HepG2 (cell line): ENCODE data around the gene MT1M. TPM values are rescaled to one million over a fixed set of nuclear protein-coding genes. Genes with fewer than 3 reads are reported as not detected.

Experiments
- CAMTA2 ChIP-seq: sonication (generic); formaldehyde crosslinking; IDR thresholded peaks from 2 replicates; pipeline ENCODE4 v1.4.0; 2020; ENCODE audit warnings: mild to moderate bottlenecking, missing genetic modification reagents, borderline replicate concordance
- CREM ChIP-seq, 2 experiments: sonication (generic) in 1 of 2; formaldehyde crosslinking in 1 of 2; IDR thresholded peaks; 2 replicates each; pipeline versions ENCODE4 v1.4.0 to v1.6.1; 2016 to 2020; ENCODE audit warnings: antibody characterized with exemption in 1 of 2, mild to moderate bottlenecking in 1 of 2, missing genetic modification reagents in 1 of 2
- FOSL1 ChIP-seq: sonication (generic); formaldehyde crosslinking; IDR thresholded peaks from 2 replicates; pipeline ENCODE4 v1.9.0; 2021; ENCODE audit warnings: missing genetic modification reagents, borderline replicate concordance
- FOXA1 ChIP-seq, 2 experiments: fragments of 450-650 bp in 1 of 2; sonication (generic) in 1 of 2; formaldehyde crosslinking in 1 of 2; IDR thresholded peaks; 2 replicates each; pipeline versions ENCODE4 v1.4.0 to v1.6.1; 2016 to 2020; ENCODE audit warnings: missing genetic modification reagents in 1 of 2
- FOXP1 ChIP-seq, 2 experiments: fragments of 450-650 bp in 1 of 2; IDR thresholded peaks; 2 replicates each; pipeline ENCODE4 v1.6.1; 2017 to 2018; ENCODE audit warnings: antibody characterized with exemption in 1 of 2
- HCFC1 ChIP-seq: fragments of 150-350 bp; IDR thresholded peaks from 2 replicates; pipeline ENCODE4 v1.6.1; 2014; ENCODE audit warnings: low read depth, low read length
- HNF4G ChIP-seq, 2 experiments: sonication (generic) in 1 of 2; formaldehyde crosslinking in 1 of 2; IDR thresholded peaks; 2 replicates each; pipeline versions ENCODE4 v1.4.0 to v1.6.1; 2011 to 2020; ENCODE audit warnings: borderline replicate concordance in 2 of 2, low read depth in 2 of 2, mild to moderate bottlenecking in 2 of 2, low read length in 1 of 2, missing genetic modification reagents in 1 of 2, moderate library complexity in 1 of 2
- MAZ ChIP-seq, 2 experiments: sonication (generic) in 1 of 2; formaldehyde crosslinking in 1 of 2; IDR thresholded peaks; 2 replicates each; pipeline versions ENCODE4 v1.5.0 to v1.6.1; 2012 to 2020; ENCODE audit warnings: low read depth in 2 of 2, mild to moderate bottlenecking in 2 of 2, borderline replicate concordance in 1 of 2, improper control_type of control experiment in 1 of 2, low read length in 1 of 2, missing genetic modification reagents in 1 of 2, moderate library complexity in 1 of 2
- NBN ChIP-seq: fragments of 450-650 bp; conservative IDR thresholded peaks from 2 replicates; pipeline ENCODE4 v1.6.1; 2017
- NFE2L2 ChIP-seq: fragments of 150-350 bp; IDR thresholded peaks from 2 replicates; pipeline ENCODE4 v1.6.1; 2014; ENCODE audit warnings: low read length
- NKX3-1 ChIP-seq: sonication (generic); formaldehyde crosslinking; IDR thresholded peaks from 2 replicates; pipeline ENCODE4 v1.5.0; 2020; ENCODE audit warnings: missing genetic modification reagents
- PHF20 ChIP-seq: sonication (generic); formaldehyde crosslinking; IDR thresholded peaks from 2 replicates; pipeline ENCODE4 v1.5.0; 2020; ENCODE audit warnings: mild to moderate bottlenecking, missing genetic modification reagents
- ZC3H4 ChIP-seq: sonication (generic); formaldehyde crosslinking; IDR thresholded peaks from 2 replicates; pipeline ENCODE4 v1.4.0; 2020; ENCODE audit warnings: missing genetic modification reagents, borderline replicate concordance
- ZNF253 ChIP-seq: sonication (generic); formaldehyde crosslinking; IDR thresholded peaks from 2 replicates; pipeline ENCODE4 v1.8.0; 2022; ENCODE audit warnings: mild to moderate bottlenecking, missing genetic modification reagents, borderline replicate concordance
- ZNF451 ChIP-seq: sonication (generic); formaldehyde crosslinking; IDR thresholded peaks from 2 replicates; pipeline ENCODE4 v1.5.0; 2020; ENCODE audit warnings: mild to moderate bottlenecking, missing genetic modification reagents
- ZNF562 ChIP-seq: sonication (generic); formaldehyde crosslinking; IDR thresholded peaks from 2 replicates; pipeline ENCODE4 v1.8.0; 2022; ENCODE audit warnings: missing genetic modification reagents, borderline replicate concordance
- ZNF883 ChIP-seq: sonication (generic); formaldehyde crosslinking; IDR thresholded peaks from 2 replicates; pipeline ENCODE4 v1.5.1; 2020; ENCODE audit warnings: mild to moderate bottlenecking, missing genetic modification reagents; ENCODE audit errors: not compliant biosample characterization
- polyA plus RNA-seq, 8 experiments: library from polyadenylated mRNA; depleted of rRNA in 3 of 8; stranded (reverse) in 7 of 8; unstranded in 1 of 8; fragments of >200 nt; fragmentation: Illumina TruSeq in 4 of 8; extraction: Trizol in 4 of 8; gene quantifications; 2 replicates each; pipeline versions ENCODE4 v1.2.1 to v1.2.3, GENCODE V29; 2011 to 2016; ENCODE audit warnings: low read depth in 4 of 8, missing spikeins in 1 of 8, mixed read lengths in 1 of 8; ENCODE audit not compliant: insufficient read depth in 1 of 8
- total RNA-seq, 5 experiments: library from RNA; depleted of rRNA; stranded (reverse); fragments of >200 nt; fragmentation: Illumina TruSeq; extraction: Trizol; gene quantifications; 2 replicates each; pipeline ENCODE4 v1.2.3, GENCODE V29; 2016; ENCODE audit warnings: low read depth in 1 of 5
- TF ChIP-seq, protein P1 (sequence below), 2 experiments: sonication (generic) in 1 of 2; formaldehyde crosslinking in 1 of 2; IDR thresholded peaks; 2 replicates each; pipeline versions ENCODE4 v1.6.1 to v1.9.0; 2014 to 2022; ENCODE audit warnings: antibody characterized with exemption in 1 of 2, borderline replicate concordance in 1 of 2, inconsistent platforms in 1 of 2, low read depth in 1 of 2, missing genetic modification reagents in 1 of 2
- TF ChIP-seq, protein P2 (sequence below): sonication (generic); formaldehyde crosslinking; IDR thresholded peaks from 2 replicates; pipeline ENCODE4 v1.8.1; 2023; ENCODE audit warnings: mild to moderate bottlenecking, moderate library complexity, missing genetic modification reagents

MT1M gene
- total and polyA plus RNA-seq, 2 of the 13 experiments (the other 11 are each of a cell fraction or from before 2014, with no cell fraction given) = 4.6 TPM; not detected in 1

DNA sequence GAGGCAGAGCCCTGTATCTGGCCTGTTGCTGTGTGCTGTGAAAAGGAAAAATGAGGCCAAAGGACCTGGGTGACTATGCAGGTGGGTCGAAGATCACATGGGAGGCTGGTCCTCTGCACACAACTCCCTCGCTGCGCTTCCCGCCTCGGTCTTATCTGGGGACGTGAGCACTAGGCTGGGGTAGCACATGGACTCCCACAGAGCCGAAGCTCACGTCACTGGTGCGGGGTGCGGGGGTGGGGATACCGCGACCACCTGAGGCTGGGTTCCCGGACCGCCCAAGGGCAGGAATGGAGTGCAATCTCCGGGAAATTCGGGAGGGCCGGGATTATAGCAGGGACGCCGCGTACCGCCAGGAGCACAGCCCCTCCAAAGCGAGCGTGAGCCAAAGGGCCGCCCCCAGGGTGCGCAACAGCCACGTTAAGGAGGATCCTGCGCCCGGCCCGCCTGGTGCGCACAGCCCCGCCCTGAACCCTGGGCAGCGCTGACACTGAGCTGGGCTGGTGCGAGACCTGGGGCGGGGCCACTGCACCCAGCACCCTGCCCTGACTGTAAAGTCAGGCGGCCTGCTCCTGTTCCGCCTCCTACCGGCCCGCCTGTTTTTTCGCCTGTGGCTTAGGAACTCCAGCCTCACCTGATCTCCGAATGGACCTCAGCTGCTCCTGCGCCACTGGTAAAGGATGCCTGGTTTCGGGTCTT, 10.8 kb downstream of the MT1M start (continued):
- TF ChIP-seq, protein P1, sequence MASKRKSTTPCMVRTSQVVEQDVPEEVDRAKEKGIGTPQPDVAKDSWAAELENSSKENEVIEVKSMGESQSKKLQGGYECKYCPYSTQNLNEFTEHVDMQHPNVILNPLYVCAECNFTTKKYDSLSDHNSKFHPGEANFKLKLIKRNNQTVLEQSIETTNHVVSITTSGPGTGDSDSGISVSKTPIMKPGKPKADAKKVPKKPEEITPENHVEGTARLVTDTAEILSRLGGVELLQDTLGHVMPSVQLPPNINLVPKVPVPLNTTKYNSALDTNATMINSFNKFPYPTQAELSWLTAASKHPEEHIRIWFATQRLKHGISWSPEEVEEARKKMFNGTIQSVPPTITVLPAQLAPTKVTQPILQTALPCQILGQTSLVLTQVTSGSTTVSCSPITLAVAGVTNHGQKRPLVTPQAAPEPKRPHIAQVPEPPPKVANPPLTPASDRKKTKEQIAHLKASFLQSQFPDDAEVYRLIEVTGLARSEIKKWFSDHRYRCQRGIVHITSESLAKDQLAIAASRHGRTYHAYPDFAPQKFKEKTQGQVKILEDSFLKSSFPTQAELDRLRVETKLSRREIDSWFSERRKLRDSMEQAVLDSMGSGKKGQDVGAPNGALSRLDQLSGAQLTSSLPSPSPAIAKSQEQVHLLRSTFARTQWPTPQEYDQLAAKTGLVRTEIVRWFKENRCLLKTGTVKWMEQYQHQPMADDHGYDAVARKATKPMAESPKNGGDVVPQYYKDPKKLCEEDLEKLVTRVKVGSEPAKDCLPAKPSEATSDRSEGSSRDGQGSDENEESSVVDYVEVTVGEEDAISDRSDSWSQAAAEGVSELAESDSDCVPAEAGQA (IDR thresholded peaks at IDR 0.05; ENCODE audit: low read depth) = no peak
- TF ChIP-seq, protein P1 (CRISPR knock-in tag; IDR thresholded peaks at IDR 0.05; ENCODE audit: borderline replicate concordance) = no peak
- TF ChIP-seq PHF20 (no peak), NBN (no peak), ZNF253 (CRISPR knock-in tag) (no peak), ZNF562 (CRISPR knock-in tag) (no peak), ZNF883 (CRISPR knock-in tag) (peak; percentile 73), ZNF451 (CRISPR knock-in tag) (peak; percentile 64), NKX3-1 (CRISPR knock-in tag) (no peak), CAMTA2 (peak; percentile 82; the same call in 1 of the 2 replicates), FOXA1 (IDR thresholded peaks at IDR 0.05) (no peak), FOXA1 (CRISPR knock-in tag; IDR thresholded peaks at IDR 0.05) (no peak), CREM (IDR thresholded peaks at IDR 0.05) (no peak), CREM (CRISPR knock-in tag; IDR thresholded peaks at IDR 0.05) (no peak), ZC3H4 (CRISPR knock-in tag) (no peak), HNF4G (IDR thresholded peaks at IDR 0.05; ENCODE audit: borderline replicate concordance, low read depth, low read length) (no peak), HNF4G (CRISPR knock-in tag; IDR thresholded peaks at IDR 0.05; ENCODE audit: borderline replicate concordance, low read depth) (peak; percentile 21; the same call in 1 of the 2 replicates), HCFC1 (no peak), FOSL1 (CRISPR knock-in tag) (no peak), NFE2L2 (no peak), FOXP1 (IDR thresholded peaks at IDR 0.05) (no peak), FOXP1 (CRISPR knock-in tag; IDR thresholded peaks at IDR 0.05) (no peak), MAZ (IDR thresholded peaks at IDR 0.05; ENCODE audit: borderline replicate concordance, low read depth, low read length) (no peak), MAZ (CRISPR knock-in tag; IDR thresholded peaks at IDR 0.05; ENCODE audit: low read depth) (peak; percentile 38; the same call in 1 of the 2 replicates)
- TF ChIP-seq, protein P2, sequence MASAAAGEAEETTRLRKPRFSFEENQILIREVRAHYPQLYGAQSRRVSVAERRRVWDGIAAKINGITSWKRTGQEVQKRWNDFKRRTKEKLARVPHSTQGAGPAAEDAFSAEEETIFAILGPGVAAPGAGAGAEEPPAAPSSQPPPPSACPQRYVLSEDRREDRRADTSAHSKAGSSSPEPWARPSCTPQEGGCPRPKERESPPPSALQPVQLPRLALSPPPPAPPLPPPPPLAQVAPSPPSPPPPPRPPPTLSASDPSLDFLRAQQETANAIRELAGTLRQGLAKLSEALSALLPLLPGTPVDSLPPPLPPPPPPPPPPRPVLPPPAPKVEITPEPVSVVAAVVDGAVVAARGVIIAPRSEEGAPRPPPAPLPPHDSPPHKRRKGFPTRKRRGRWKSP (CRISPR knock-in tag) = peak; percentile 54; the same call in 1 of the 2 replicates
